ENCODE data around the gene CCNJ. TPM values are rescaled to one million over a fixed set of nuclear protein-coding genes. Genes with fewer than 3 reads are reported as not detected.
"Not testable (repeated sequence)": the region's sequence is repeated elsewhere in the genome, so short reads cannot be mapped to it uniquely, and the experiment has no call there.

CCNJ gene, protein sequence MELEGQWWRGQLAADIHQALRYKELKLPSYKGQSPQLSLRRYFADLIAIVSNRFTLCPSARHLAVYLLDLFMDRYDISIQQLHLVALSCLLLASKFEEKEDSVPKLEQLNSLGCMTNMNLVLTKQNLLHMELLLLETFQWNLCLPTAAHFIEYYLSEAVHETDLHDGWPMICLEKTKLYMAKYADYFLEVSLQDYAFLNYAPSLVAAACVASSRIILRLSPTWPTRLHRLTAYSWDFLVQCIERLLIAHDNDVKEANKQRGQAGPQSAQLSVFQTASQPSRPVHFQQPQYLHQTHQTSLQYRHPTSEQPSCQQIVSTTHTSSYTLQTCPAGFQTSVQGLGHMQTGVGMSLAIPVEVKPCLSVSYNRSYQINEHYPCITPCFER
- total RNA-seq (ENCODE audit: unreplicated experiment): 67.1 TPM
- long read RNA-seq, partial matches to known transcripts: 0 of 3 reads
- long read RNA-seq, other reads (novel, unspliced or antisense): 0 of 3 reads

DNA sequence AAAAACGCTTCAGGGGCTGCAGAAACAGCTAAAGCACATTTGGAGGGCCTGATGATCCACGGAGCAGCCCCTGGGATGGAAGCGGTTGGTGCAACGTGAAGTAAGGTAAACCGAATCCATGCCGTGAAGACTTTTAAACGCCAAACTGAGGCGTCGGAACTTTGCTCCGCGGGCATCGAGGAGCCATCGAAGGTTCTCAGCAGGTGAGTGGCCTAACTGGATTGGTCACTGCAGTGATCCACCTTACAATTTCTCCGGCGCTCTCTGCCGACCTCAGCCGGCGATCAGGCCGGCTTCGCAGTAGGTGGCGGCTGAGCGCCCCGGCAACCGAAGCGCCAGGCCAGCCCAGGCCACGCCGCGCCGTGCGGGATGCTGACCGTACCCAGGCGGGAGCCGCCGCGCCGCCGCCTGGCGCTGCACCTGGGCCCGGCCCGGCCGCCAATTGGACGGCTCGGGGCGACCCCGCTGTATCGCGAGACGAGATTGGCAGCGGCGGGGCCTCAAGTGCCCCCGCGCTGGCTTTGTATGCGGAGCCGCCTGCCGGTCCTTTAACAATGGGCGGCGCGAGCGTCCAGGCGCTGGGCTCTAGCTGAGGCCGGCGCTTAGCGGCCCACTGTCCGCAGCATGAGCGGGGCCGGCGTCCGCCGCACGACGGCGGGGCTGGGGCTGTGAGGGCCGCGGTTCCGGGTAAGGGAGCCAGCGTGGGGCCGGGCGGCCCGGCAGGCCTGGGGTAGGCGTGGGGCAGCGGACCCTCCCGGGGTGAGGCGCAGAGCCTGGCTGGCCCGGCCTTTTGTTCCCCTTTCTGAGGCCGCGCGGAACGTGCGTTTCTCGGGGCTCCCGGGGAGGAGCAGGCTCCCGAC lies at the start of gene CCNJ:
CCNJ (plus strand) TSS at position 551 of the 860 bp plus-strand sequence. CDS start 811 bp downstream, outside the sequence.
- DNase-seq (ENCODE audit: low spot score): peak; percentile 92
- Mint-ChIP-seq H3K9me3 (ENCODE audit: unreplicated experiment) (no peaks in the 10 kb centered on the region), H3K4me3 (ENCODE audit: unreplicated experiment) (peak within 1 kb of the TSS; percentile 96)

GRCh38 chr10:95994376-95994775 lies 49.0 kb upstream of the CCNJ start:
- not testable (repeated sequence) for H3K27ac Mint-ChIP-seq (ENCODE audit: unreplicated experiment); H3K9me3 Mint-ChIP-seq (ENCODE audit: unreplicated experiment); H3K4me1 Mint-ChIP-seq (ENCODE audit: unreplicated experiment); H3K4me3 Mint-ChIP-seq (ENCODE audit: unreplicated experiment); H3K27me3 Mint-ChIP-seq (ENCODE audit: unreplicated experiment); DNase-seq (ENCODE audit: low spot score); H3K36me3 Mint-ChIP-seq (ENCODE audit: low read depth, unreplicated experiment)

More for the DNA sequence above, at the start of gene CCNJ:
- Mint-ChIP-seq H3K4me1 (ENCODE audit: unreplicated experiment) (peaks cover 54% of the 10 kb centered on the region), H3K27ac (ENCODE audit: unreplicated experiment) (peak within 1 kb of the TSS; percentile 79), H3K27me3 (ENCODE audit: unreplicated experiment) (peaks cover 2% of the 10 kb centered on the region), H3K36me3 (ENCODE audit: low read depth, unreplicated experiment) (peaks cover 31% of the 10 kb centered on the region)
- no peak for TF ChIP-seq CTCF (IDR thresholded peaks at IDR 0.05; ENCODE audit: unreplicated experiment)

DNA sequence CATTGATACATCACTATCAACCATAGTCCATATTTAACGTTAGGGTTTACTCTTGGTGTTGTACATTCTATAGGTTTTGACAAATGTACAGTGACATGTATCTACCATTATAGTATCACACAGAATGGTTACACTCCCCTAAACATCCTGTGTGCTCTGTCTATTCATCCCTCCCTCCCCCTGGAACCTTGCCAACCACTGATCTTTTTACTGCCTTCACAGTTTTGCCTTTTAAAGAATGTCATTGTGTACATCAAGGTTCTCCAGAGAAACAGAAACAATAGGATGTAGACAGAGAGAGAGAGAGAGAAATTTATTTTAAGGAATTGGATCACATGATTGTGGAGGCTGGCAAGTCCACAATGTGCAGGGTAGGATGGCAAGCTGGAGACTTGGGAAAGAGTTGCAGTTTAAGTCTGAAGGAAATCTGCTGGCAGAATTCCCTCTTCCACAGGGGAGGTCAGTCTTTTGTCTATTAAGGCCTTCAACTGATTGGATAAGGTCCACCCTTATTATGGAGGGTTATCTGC lies 45.1 kb upstream of the CCNJ start:
- Mint-ChIP-seq H3K27me3 (ENCODE audit: unreplicated experiment) (no peaks in the 10 kb centered on the region), H3K36me3 (ENCODE audit: low read depth, unreplicated experiment) (no peaks in the 10 kb centered on the region), H3K4me1 (ENCODE audit: unreplicated experiment) (no peaks in the 10 kb centered on the region), H3K27ac (ENCODE audit: unreplicated experiment) (no peak overlapping the region), H3K9me3 (ENCODE audit: unreplicated experiment) (no peaks in the 10 kb centered on the region), H3K4me3 (ENCODE audit: unreplicated experiment) (no peak overlapping the region)
- DNase-seq (ENCODE audit: low spot score): no peak
- no peak for TF ChIP-seq CTCF (IDR thresholded peaks at IDR 0.05; ENCODE audit: unreplicated experiment)

GRCh38 chr10:96013956-96014355 lies 29.4 kb upstream of the CCNJ start:
- TF ChIP-seq CTCF (IDR thresholded peaks at IDR 0.05; ENCODE audit: unreplicated experiment): no peak
- Mint-ChIP-seq H3K27ac (ENCODE audit: unreplicated experiment) (no peak overlapping the region), H3K4me3 (ENCODE audit: unreplicated experiment) (no peak overlapping the region), H3K9me3 (ENCODE audit: unreplicated experiment) (no peaks in the 10 kb centered on the region), H3K4me1 (ENCODE audit: unreplicated experiment) (peaks cover 16% of the 10 kb centered on the region), H3K27me3 (ENCODE audit: unreplicated experiment) (no peaks in the 10 kb centered on the region), H3K36me3 (ENCODE audit: low read depth, unreplicated experiment) (no peaks in the 10 kb centered on the region)
- no peak for DNase-seq (ENCODE audit: low spot score)

GRCh38 chr10:96014473-96015102 lies 28.8 kb upstream of the CCNJ start:
- Mint-ChIP-seq H3K27ac (ENCODE audit: unreplicated experiment) (peak overlapping the region; percentile 18), H3K9me3 (ENCODE audit: unreplicated experiment) (no peaks in the 10 kb centered on the region), H3K4me3 (ENCODE audit: unreplicated experiment) (no peak overlapping the region), H3K4me1 (ENCODE audit: unreplicated experiment) (peaks cover 11% of the 10 kb centered on the region), H3K27me3 (ENCODE audit: unreplicated experiment) (no peaks in the 10 kb centered on the region), H3K36me3 (ENCODE audit: low read depth, unreplicated experiment) (no peaks in the 10 kb centered on the region)
- no peak for DNase-seq (ENCODE audit: low spot score)
- TF ChIP-seq CTCF (IDR thresholded peaks at IDR 0.05; ENCODE audit: unreplicated experiment): no peak

Data from endothelial cell (in vitro differentiated cells).